Suprapubic skin (tissue), 4 donors: Measurements from ENCODE around the gene LPP. TPM values are rescaled to one million over a fixed set of nuclear protein-coding genes. Genes with fewer than 3 reads are reported as not detected.

Experiments
- DNase-seq, 2 donors: peaks; one replicate each; pipeline ENCODE4 v3.0.0-alpha.2; 2019; ENCODE audit warnings: low spot score in 2 of 2
- H3K27ac ChIP-seq: fragments of 200-600 bp; sonication (generic); one replicate; pipeline ENCODE4 v1.5.1; 2019
- H3K27me3 ChIP-seq: fragments of 200-600 bp; sonication (generic); one replicate; pipeline ENCODE4 v1.5.1; 2019
- H3K36me3 ChIP-seq: fragments of 200-600 bp; sonication (generic); one replicate; pipeline ENCODE4 v1.5.1; 2019
- H3K4me1 ChIP-seq: fragments of 200-600 bp; sonication (generic); one replicate; pipeline ENCODE4 v1.5.1; 2019
- H3K4me3 ChIP-seq: fragments of 200-600 bp; sonication (generic); one replicate; pipeline ENCODE4 v1.5.1; 2019; ENCODE audit warnings: mild to moderate bottlenecking
- H3K9me3 ChIP-seq: fragments of 200-600 bp; sonication (generic); one replicate; pipeline ENCODE4 v1.5.1; 2019
- EP300 ChIP-seq: sonication (generic); formaldehyde crosslinking; IDR thresholded peaks from one replicate; pipeline ENCODE4 v1.6.1; 2017; ENCODE audit warnings: antibody characterized with exemption
- POLR2A ChIP-seq, 2 donors: fragments of 450-650 bp; IDR thresholded peaks; one replicate each; pipeline ENCODE4 v1.6.1; 2017; ENCODE audit warnings: antibody characterized with exemption in 2 of 2, mild to moderate bottlenecking in 2 of 2, moderate library complexity in 2 of 2
- POLR2AphosphoS5 ChIP-seq, 3 donors: sonication (generic); formaldehyde crosslinking; IDR thresholded peaks; one replicate each; pipeline ENCODE4 v1.6.1; 2017; ENCODE audit warnings: antibody characterized with exemption in 3 of 3
- WGBS: methylation state at CpG from one replicate; pipeline ENCODE4 v1.1.5; 2018; 5-methylcytosine and 5-hydroxymethylcytosine counted together
- total RNA-seq, 4 donors: library from RNA; depleted of rRNA; stranded (reverse); fragments of >200 nt; gene quantifications; one replicate each; pipeline ENCODE4 v1.1.0, GENCODE V29; 2016
- TF ChIP-seq, protein P1 (sequence below), 2 donors: fragments of 200-600 bp in 1 of 2; fragments of 450-650 bp in 1 of 2; sonication (generic) in 1 of 2; IDR thresholded peaks; one replicate each; pipeline ENCODE4 v1.5.1; 2016 to 2019; ENCODE audit warnings: antibody characterized with exemption in 2 of 2, mild to moderate bottlenecking in 1 of 2, moderate library complexity in 1 of 2

Gene LPP
- total RNA-seq, 4 donors from 2014 or later = 56.8 to 127 (median 84.2) TPM

DNA sequence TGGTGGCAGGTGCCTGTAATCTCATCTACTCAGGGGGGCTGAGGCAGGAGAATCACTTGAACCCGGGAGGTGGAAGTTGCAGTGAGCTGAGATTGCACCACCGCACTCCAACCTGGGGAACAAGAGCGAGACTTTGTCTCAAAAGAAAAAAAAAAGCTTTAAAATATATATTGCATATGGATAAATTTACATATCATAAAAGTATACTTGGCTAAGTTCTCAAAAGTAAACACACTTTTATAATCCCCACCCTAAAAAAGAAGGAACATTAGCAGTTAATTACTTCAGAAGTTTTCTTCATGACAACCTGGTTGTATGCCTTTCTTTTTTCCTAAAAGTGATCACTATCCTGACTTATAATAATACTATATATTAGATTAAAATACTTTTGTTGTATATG is 648.7 kb downstream of the LPP start:
- DNase-seq = no peak
- H3K9me3 ChIP-seq = peaks cover 11% of the 10 kb centered on the region
- WGBS = 97% methylated on average over 3 of the region's 3 CpGs
- TF ChIP-seq POLR2AphosphoS5 (IDR thresholded peaks at IDR 0.05) (no peak), EP300 (no peak), POLR2A (IDR thresholded peaks at IDR 0.05) (no peak)
- TF ChIP-seq, protein P1, sequence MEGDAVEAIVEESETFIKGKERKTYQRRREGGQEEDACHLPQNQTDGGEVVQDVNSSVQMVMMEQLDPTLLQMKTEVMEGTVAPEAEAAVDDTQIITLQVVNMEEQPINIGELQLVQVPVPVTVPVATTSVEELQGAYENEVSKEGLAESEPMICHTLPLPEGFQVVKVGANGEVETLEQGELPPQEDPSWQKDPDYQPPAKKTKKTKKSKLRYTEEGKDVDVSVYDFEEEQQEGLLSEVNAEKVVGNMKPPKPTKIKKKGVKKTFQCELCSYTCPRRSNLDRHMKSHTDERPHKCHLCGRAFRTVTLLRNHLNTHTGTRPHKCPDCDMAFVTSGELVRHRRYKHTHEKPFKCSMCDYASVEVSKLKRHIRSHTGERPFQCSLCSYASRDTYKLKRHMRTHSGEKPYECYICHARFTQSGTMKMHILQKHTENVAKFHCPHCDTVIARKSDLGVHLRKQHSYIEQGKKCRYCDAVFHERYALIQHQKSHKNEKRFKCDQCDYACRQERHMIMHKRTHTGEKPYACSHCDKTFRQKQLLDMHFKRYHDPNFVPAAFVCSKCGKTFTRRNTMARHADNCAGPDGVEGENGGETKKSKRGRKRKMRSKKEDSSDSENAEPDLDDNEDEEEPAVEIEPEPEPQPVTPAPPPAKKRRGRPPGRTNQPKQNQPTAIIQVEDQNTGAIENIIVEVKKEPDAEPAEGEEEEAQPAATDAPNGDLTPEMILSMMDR (IDR thresholded peaks at IDR 0.05) = no peak
- no peak overlapping the region for H3K4me3 ChIP-seq
- H3K4me1 ChIP-seq = peaks cover 12% of the 10 kb centered on the region
- no peaks in the 10 kb centered on the region for H3K36me3 ChIP-seq
- H3K27me3 ChIP-seq = no peaks in the 10 kb centered on the region
- H3K27ac ChIP-seq = no peak overlapping the region

DNA sequence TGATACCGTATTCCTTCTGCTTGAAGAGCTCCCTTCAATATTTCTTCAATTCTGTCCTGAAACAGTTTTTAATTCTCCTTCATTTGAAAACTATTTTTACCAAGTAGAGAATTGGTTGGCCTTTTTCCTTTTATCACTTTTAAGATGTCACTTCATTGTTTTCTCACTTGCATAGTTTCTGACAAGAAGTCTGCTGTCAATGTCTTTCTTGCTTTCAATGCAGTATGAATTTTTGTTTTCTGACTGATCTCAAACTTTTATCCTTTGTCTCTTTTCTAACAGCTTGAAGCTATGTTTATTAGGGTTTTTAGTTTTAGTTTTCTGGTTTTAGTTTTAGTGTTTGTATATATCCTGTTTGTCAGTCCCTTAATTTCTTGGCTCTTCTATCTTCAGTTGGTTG is 653.0 kb downstream of the LPP start:
- Histone ChIP-seq H3K27ac (no peak overlapping the region), H3K4me3 (no peak overlapping the region), H3K9me3 (peaks cover 24% of the 10 kb centered on the region), H3K4me1 (no peaks in the 10 kb centered on the region), H3K27me3 (no peaks in the 10 kb centered on the region), H3K36me3 (no peaks in the 10 kb centered on the region)
- no peak for DNase-seq
- TF ChIP-seq POLR2AphosphoS5 (IDR thresholded peaks at IDR 0.05) (no peak), POLR2A (IDR thresholded peaks at IDR 0.05) (no peak), EP300 (no peak)
- TF ChIP-seq, protein P1 (IDR thresholded peaks at IDR 0.05) = no peak
- WGBS = 93% methylated on average over 1 of the region's 1 CpG

DNA sequence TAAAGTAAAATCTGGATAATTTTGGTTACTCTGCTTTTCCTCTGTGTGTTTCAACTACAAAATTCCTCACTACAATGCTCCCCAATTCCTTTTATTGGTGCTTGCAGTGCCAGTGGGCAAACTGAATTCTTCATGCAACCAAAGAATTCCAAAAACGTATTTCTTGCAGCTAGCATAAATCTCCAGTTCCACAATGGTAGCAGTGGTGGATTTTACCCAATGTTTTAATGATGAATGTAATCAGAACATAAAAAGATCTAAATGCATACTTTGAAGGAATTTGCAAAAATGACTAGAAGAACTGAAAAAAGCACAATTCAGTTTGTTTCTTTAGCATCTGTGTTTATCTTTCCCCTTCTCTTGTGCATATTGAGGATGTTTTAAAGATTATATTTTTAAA is 658.2 kb downstream of the LPP start:
- Histone ChIP-seq H3K4me1 (no peaks in the 10 kb centered on the region), H3K27ac (no peak overlapping the region), H3K4me3 (no peak overlapping the region), H3K27me3 (no peaks in the 10 kb centered on the region), H3K36me3 (no peaks in the 10 kb centered on the region), H3K9me3 (peaks cover 17% of the 10 kb centered on the region)
- DNase-seq = no peak
- TF ChIP-seq, protein P1 (IDR thresholded peaks at IDR 0.05) = no peak
- 81% methylated on average over 1 of the region's 1 CpG for WGBS

DNA sequence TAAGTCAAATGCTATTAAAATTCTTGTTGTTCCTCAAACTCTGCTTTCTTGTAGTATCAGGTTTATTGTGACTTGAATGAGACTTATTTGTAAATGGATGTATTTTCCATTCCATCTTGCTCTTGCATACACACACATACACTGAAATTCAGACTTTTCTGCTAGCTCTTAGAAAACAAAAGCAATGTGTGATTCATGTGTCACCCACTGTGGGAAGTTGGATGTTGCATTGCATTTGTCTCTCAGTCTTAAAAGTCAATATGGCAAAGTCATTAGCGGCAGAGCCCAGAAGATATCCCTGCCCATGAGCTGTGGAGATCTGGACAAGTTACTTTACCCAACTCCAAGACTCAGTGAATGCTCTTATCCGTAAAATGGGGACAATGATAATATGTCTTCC is 660.6 kb downstream of the LPP start:
- no peak overlapping the region for H3K4me3 ChIP-seq
- H3K27ac ChIP-seq = no peak overlapping the region
- H3K4me1 ChIP-seq = peaks cover 9% of the 10 kb centered on the region
- no peak for DNase-seq
- WGBS = 95% methylated on average over 2 of the region's 2 CpGs
- TF ChIP-seq POLR2A (IDR thresholded peaks at IDR 0.05) = no peak
- no peak for TF ChIP-seq POLR2AphosphoS5 (IDR thresholded peaks at IDR 0.05)
- TF ChIP-seq, protein P1 (IDR thresholded peaks at IDR 0.05) = no peak
- no peak for TF ChIP-seq EP300
- no peaks in the 10 kb centered on the region for H3K27me3 ChIP-seq
- no peaks in the 10 kb centered on the region for H3K36me3 ChIP-seq
- no peaks in the 10 kb centered on the region for H3K9me3 ChIP-seq

DNA sequence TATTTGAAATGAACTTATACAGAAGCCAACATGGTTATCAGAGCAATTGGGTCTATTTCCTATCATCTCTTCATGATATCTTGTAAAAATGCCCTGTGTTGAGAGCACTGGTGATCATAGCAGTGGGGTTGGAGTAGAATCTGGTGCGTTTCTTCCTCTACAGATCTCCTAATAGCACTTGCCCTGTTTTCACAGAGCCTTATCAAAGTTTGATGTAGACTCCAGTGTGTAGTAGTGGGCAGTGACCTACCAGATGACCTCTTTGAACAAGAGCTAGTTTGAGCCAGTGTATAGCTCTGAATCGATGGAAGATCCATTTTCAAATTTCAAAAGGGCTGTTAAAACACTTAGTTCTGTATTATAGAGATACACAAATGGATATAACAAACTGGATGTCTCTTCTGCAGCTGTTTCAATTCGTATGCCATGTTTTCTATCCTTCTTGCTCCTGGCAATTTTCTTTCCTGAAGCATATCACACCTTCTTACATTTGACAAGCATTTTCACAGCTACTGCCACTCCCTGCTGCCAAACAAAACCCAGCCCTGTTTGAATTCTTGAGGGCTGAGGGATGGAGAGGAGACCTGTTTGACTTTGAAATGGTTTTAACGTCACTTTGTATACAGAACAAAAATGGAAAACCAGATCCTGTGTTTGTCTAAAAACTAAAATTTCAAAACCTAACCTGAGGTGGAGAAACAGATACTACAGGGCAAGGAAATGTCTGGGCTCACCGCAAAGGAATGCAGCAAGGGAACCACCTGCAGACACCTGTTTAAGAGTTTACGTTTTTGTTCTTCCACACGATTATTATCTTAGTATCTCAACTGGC is 663.4 kb downstream of the LPP start:
- H3K27ac ChIP-seq = no peak overlapping the region
- no peaks in the 10 kb centered on the region for H3K36me3 ChIP-seq
- H3K27me3 ChIP-seq = no peaks in the 10 kb centered on the region
- H3K4me1 ChIP-seq = peaks cover 12% of the 10 kb centered on the region
- no peak overlapping the region for H3K4me3 ChIP-seq
- 64% methylated on average over 7 of the region's 7 CpGs for WGBS
- no peaks in the 10 kb centered on the region for H3K9me3 ChIP-seq
- no peak for DNase-seq
- no peak for TF ChIP-seq EP300
- TF ChIP-seq, protein P1 (IDR thresholded peaks at IDR 0.05) = no peak
- TF ChIP-seq POLR2A (IDR thresholded peaks at IDR 0.05) = no peak
- no peak for TF ChIP-seq POLR2AphosphoS5 (IDR thresholded peaks at IDR 0.05)
